Activated CD4-positive, alpha-beta T cell treated with anti-CD3 and anti-CD28 coated beads, Interleukin-10, Interleukin-2, amounts not matched to agents 100 ng/mL and 50 ng/mL, durations not matched to agents 16 hours and 8 hours (primary cell): ENCODE results near the gene PIGU.
A peak's percentile ranks its signal among the peaks of the same experiment; 100 is the strongest.

ENCODE experiments used
- DNase-seq: peaks from one replicate; pipeline ENCODE4 v3.0.0-alpha.2; 2020

The PIGU gene

DNA sequence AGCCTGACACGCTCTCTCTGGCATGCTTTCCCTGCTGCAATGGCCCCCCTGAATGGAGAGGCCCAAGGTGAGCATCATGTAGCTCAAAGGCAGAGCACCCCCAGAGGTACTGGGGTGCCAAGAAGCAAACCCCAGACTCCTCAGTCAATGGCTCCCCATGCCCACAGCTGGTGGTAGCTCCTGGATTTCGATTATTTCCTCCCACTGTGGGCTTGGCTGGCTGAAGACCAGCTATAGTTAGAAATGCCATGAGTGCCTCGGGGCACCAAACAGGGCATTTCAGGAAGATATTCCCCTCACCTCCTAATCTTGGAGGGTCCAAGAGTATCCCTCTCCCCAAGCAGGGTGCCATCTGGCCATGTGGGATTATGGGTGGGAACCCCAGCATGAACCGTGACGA is 101.6 kb downstream of the PIGU start:
- no peak for DNase-seq

DNA sequence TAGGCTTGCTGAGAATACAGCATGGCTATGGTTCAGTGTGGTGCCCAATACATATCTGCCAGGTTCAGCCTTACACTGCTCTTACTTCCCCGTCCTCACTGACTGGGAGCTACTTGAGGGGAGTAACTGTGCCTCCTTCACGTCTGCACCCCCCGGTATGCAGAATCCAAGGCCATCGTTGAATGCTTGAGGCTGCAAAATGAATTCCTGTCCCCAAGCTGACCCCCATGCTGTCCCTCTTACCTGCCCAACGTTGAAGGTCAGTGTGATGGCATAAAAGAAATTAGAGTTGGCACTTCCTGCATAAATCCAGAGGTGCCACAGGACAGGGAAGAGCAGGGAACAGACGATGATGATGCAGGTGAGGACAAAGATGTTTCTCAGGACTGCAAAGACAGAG is 102.0 kb downstream of the PIGU start:
- no peak for DNase-seq

DNA sequence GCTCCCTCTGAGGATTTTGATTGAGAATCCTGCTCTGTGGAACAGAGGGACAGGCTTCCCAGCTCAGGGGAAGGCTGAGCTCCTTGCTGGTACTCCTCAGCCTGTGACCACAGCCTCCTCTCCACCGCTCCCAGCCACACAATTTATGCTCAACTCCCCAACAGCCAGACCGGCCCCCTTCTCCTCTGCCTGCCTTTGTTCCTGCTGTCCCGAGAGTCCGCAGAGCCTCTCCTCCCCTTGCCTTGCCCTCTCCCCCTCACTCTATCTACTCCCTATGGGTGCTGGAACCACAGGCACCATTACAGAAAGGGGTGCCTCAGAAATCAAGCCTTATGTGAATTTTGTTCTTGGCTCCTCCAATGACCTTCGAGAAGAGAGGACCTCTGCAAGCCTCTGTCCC is 102.5 kb downstream of the PIGU start:
- DNase-seq, result no peak

DNA sequence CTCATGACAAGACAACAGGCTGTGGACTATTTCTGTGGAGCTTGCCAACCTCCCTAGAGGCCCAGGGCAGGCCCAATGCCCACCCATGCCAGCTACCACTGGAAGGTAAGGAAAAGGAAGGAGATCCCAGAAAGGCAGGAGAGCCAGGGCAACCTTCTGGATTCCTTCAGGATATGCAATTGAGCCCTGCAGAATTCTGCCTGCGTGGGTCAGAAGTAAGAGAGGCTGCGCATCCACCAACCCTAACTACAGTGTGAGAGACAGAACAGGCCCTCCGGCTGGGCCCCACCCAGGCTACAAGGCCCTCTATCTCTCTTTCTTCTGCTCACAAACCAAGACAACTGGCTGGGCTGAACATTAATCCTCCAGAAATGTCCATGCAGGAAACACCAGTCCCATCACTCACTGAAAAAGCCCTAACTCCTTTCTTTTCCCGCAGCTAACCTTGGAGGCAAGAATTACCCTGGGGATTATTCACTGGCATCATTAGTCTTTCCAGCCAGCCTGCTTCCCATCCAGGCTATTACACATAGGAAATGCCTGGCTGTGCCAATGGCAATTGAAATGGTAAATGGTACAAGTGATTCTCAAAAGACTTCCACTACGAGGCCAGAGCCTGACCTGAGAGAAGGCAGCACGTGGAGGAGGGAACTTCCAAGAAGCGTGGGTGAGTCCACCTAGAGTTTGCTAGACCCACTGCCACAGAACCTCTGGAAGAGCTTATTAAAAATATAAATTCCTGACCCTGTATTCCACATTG is 103.2 kb downstream of the PIGU start:
- DNase-seq, result no peak

DNA sequence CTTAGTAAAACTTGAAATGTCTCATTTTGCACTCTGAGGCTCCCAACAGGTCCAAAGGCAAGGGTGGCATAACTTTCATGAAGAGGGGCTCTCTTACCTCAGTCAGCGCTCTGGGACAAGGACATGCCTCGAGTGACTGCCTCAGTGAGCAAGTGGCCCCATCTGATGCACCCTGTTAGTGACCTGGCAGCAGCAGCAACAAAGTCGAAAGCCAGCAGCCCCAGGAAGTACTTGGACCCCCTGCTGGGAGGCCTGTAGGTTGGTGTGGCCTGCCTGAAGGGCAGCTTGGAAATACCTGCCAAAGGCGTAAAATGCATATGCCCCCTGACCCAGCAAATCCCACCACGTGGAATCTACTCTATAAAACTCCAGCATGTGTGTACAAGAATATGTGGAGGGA is 105.1 kb downstream of the PIGU start:
- no peak for DNase-seq

DNA sequence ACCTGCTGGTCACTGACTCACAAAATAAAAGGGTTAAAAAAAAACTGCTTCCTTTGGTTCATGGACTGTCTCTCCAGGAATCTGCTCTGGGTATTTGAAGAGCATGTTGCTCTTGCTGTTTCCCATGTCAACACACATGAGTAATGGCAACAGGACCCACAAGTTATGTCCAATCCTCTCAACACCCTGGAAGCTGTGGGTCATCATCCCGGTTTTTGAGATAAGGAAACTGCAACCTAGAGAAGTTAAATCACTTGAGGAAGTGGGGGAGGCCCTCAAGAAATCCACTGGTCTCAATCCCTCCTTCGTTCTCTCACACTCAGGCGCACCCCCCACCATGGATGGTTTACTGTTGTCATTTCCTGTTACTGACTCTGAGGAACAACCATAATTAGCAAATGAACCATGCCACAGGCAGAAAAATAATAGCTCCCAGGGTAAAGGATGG is 106.0 kb downstream of the PIGU start:
- DNase-seq, result no peak

DNA sequence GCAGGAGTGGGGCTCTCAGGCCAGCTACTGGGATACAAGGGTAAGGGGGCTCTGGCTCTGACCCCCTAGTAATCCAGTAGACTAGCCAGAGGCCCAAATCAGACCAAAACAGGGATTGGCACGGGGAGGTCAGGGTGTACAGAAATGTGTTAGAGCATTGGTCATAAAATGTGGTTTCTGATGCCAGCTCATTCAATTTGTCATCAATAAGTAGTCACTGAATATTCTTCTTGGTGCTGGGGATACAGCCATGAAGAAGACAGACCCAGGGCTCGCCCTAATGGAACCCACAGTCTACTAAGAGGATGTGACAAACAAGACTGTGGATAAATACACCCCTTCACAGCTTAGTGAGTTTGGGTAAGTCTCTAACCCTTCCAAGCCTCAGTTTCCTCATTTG is 107.3 kb downstream of the PIGU start:
- no peak for DNase-seq

DNA sequence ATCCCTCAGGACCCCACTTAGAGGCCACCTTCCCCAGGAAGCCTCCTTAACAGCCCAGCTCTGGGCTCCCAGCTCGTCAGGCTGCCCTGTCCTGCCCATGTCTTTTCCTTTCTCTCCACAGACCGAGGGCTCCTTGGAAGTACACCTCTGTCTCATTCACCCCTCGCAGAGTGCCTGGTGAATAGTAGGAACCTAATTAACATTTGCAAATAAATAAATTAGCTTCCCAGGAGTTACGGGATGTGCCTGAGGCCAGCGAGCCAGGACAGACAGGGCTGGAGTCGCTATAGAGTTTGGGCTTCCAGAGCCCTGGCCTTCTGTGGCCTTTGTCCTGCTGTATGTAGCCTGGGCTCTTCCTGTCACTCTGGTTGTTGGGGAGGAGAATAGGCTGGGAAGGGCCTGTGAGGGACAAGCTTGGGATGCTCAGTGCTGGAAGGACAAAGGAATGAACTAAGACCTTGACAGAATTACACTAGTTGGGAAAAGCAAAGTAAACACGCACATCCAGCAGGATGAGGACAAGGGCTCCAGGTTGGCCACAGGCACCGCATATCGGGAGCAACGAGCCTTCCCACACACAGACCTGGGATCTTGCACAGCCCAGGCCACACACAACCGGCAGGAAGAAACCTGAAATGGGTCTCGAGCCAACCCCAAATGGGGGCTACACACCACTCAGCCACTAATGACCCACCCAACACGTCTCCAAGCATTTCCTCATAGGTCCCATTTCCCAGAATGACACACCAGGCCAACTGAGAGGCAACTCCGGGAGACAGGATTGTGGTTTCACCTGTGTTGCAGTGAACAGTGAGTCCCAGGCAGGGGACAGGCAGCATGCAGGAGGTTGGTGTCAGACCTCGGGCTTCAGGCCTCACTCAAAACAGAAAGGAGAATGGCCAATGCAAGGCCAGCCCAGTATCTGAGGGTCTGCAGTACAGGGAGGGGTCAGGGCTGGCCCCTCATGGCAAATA is 108.7 kb downstream of the PIGU start:
- DNase-seq, result no peak

DNA sequence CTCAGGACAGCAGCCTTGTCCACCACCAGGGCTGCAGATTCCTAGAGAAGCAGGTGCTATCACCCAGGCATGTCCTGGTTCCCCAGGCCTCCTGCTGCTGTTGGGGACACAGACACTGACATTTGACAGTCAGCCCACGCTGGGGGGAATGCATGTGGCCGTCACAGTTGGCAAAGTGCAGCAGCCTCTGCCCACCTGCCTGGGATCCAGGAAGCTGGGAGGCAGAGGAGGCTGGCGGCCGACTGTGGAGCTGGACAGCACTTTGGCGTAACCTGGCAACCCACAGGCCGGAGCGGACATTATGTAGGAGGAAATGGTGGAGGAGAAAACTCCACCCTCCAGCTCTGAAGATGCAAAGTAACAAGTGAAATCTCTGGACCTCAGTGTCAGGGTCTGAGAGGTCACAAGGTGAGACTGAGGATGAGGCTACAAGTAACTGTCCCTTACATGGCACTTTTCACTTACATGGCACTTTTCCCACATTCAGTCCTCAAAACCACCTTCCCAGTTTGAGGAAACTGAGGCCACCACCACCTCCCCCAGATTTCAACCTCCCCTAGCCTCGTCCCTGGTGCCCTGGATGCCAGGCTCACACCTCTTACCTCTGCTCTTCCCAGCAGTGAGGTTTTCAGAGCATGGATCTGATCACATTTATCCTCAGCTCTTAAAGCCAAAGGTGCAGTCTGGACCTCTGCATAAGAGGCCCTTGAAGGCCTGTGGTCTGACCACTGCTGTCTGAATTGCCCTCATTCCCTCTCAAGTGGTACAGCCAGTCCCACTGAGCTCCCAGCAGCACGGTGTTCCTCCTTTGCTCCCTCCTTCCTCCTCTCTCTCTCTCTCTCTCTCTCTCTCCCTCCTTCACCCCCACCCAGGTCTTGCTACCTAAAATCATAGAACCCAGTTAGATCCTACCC is 109.7 kb downstream of the PIGU start:
- no peak for DNase-seq

DNA sequence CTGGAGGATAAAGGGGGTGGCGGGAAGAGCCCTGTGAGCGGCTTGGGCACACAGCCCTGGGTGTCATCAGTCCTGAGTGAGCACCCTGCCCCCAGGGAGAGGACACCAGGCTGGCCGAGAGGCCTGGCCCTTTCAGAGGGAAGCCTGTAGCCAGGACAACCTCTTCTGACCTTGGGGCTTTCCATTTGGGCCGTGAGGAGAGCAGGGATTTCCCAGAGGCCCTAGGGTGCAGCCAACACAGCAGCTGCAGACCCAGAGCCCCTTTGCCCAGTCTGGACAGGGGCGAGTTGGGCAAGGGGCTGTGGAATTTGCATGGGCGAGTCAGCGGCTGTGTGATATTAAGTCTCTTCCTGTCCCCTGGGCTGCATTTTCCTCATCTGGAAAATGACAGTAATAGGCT is 112.1 kb downstream of the PIGU start:
- DNase-seq, result no peak

DNA sequence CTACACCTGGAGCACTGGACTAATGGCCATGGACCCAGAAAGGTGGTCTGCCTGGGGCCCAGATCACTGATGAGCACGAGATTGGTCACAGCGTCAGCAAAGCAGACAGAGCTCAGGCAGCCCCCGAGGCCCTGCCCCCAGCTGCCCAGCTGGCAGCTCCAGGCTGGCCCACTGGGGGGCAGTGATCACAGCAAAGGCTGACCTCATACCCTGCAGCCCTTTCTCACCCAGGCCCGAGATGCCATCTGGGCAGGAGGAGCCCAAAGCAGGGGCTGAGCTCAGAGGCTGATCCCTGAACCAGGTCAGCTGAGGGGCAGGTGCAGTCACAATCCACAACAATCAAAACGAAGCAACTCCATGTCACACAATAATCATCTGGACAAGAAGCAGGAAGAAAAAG is 114.3 kb downstream of the PIGU start:
- peak; percentile 36 for DNase-seq

DNA sequence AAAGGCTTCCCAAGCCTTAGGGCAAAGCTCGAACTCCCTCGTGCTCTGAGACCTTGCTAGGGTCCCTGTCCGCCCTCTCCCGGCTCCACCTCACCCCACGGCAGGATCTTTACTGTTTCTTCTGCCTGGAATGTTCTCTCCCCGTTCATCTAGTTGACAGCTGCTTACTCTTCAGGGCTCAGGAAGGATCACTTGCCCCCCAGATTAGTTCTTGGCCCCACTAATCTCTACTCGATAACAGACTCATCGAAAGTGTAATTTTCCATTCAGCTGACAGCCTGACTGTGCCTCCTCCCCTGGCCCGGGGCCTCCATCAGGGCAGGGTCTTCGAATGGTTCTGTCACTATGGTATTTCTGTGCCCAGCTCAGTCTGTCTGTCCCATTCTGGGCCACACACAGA is 115.2 kb downstream of the PIGU start:
- no peak for DNase-seq

DNA sequence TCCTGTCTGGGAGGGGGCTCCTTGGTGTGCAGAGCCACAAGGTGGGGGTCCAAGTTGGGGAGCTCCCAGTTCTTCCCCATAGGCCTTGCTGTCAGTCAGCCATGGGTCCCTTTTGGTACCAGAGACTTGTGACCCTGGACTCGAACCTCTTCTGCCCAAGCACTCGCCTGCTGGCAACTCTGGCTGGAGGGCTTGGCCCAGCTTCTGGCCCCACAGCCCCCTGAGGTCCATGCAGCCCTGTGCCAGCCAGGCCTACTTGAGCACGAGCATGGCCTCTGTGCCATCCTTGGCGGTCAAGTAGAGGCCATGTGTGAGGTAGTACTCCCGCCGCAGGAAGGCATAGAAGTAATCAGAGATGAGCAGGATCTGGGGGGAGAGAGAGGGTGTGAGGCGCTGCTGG is 116.3 kb downstream of the PIGU start:
- DNase-seq, result no peak

DNA sequence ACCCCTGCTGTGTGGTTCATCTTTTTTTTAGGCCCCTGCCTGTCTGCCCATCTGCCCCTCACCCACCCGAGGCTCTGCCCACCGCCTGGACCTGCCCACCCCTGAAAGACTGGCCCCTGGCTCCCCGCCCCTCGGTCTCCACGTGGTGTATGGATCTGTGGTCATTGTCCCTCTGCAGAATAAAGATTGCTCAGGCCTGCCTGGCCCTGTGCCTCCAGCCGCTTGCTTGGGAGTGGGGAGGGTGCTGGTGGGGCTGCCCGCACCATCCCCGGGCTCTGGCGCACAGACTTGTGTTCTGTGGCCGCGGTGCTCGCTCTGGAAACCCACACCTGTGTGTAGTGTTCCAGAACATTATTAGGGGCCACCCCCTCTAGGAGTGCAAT is 116.8 kb downstream of the PIGU start:
- DNase-seq, result no peak

DNA sequence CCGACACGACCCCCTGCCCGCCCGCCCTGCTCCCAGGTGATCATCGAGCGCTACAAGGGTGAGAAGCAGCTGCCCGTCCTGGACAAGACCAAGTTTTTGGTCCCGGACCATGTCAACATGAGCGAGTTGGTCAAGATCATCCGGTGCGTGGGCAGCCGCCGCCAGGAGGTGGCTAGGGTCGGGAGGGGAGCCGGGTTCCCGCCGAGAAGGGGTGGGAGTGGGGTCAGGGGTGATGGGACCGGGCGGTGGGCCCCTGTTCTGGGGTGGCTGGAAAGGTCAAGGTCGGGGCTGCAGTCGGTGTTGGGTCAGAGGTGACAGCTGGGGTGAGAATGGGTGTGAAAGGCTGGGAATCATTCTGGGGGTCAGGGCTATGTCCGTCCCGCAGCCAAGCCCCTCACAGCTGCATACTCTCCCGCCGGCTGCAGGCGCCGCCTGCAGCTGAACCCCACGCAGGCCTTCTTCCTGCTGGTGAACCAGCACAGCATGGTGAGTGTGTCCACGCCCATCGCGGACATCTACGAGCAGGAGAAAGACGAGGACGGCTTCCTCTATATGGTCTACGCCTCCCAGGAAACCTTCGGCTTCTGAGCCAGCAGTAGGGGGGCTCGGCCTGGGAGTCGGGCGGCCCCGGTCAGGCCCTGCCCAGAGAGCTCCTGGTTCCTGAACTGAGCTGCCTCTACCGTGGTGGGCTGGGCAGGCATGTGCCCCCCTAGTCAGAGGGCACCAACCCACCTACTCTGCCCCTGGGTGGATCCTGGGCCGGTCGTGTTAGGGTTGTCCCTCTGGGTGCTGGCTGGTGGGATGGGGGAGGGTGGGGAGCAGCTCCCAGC is 117.4 kb downstream of the PIGU start:
- no peak for DNase-seq

DNA sequence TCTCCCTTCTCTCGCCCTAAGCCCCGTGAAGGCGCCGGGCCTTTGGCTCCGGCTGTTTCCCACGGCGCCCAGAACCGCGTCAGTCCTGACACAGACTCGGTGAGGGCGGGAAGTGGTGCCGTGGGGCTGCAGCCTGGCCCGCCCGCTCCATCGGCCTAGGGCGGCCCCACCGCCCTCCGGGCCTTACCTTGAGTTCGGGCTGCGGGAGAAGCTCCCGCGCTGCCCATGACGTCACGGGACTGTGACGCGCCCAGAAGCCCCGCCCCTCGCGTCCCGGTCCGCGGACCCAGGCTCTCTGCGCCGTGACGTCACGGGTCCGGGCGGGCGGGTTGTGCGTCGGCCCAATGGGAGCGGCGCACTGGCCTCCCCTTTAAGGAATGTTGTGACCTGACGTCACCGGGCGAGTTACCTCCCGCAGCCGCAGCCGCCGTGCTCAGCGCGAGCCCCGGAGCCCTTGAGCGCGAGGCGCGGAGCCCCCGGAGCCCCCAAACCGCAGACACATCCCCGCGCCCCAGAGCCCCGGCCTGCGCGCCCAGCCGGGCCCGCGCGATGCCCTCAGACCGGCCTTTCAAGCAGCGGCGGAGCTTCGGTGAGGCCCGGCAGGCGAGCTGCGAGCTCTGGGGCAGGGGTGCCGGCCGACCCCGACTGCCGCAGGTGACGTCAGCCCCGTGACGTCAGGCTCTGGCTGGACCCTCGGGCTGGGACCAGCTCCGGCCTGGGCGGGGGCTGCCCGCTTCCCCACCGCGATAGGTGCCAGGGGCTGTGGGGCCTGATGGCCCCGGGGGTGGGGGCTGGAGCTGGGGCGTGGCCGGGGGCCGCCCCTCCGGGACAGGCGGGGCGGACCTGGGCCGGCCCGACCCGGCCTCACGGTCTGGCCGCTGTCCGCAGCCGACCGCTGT is 118.3 kb downstream of the PIGU start, which contains the start of gene MAP1LC3A:
MAP1LC3A (plus strand) TSS at position 399 of the 899 bp plus-strand sequence; CDS start at position 550, 151 bp downstream.
- DNase-seq, result peak; percentile 93

DNA sequence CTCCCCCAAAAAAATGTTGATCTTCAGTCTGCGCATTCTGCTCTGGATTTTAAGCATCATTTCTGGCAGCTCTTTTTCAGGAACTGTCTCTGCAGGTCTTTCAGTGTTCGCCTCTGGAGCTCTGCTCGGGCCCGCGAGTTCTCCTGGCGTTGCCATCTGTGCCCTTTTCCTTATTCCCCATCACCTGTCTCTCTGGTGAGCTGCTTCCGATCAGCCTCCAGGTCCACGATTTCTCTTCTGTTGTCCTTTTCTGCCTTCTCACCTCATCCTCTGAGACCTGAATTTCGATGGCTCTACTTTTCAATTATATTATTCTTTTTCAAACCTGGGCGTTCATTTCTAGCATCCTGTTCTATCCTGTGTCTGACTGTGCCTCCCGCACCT is 119.0 kb downstream of the PIGU start:
- no peak for DNase-seq

DNA sequence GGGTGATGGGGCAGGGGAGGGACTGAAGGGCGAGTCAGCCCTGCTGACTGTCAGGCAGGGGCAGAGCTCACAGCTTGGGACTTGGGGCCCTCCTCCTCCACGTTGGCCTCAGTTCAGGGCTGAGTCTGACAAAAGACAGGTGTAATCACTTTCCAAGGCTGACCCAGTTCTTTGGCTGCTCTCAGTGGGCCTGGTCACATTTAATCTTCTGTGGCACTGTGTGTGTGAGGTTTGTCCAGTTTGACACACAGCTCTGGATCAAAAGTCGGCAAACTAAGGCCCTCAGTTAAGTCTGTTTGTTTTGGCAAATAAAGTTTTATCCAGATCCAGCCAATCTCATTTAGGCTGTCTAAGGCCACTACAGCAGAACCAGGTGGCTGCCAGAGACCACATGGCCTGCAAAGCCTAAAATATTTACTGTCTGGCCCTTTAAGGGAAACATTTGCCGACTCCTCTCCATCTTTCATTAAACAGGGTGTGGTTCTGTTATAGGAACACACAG is 123.5 kb downstream of the PIGU start:
- no peak for DNase-seq

DNA sequence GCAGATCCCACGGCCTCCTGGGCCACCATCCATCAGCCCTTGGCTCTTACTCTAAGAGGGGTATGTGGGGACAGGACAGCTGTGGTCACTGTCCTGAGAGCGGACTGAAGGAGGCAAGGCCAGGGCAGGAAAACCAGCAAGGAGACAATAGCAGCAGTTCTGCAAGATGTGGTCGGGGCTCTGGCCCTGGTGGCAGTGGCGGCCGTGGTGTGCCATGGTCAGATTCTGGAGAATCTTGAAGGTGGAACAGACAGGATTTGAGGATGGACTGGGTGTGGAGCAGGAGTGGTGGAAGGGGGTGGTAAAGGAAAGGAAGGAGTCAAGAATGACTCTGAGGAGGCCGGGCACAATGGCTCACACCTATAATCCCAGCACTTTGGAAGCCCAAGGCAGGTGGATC is 124.3 kb downstream of the PIGU start:
- DNase-seq, result no peak

DNA sequence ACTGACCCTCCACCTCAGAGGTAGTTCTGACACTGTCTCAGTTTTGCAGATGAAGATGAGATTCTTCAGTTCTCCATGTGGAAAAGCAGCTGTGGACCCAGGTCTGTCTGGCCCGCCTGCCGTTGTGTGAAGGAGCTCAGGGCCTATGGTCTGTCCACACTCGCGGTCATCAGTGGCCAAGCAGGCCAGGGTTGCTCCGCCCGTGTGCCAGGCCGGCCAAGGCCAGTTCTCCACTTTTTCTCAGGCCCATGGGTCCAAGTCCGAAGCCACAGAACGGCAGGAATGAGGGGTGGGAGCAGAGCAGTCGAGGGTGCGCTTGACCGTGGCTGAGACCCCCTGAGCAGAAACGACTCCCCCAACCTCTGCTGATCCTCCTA is 127.0 kb downstream of the PIGU start:
- DNase-seq, result no peak
